Endodermal cell (in vitro differentiated cells): ENCODE results near the gene FGD3. TPM values are rescaled to one million over a fixed set of nuclear protein-coding genes. Genes with fewer than 3 reads are reported as not detected.

Source experiments
- DNase-seq: peaks from one replicate; pipeline ENCODE4 v3.0.0-alpha.2; 2017
- H3K27ac ChIP-seq: 2 replicates; pipeline ENCODE4 v1.5.1; 2013; ENCODE audit warnings: mild to moderate bottlenecking, low read depth, low read length, moderate library complexity
- H3K27me3 ChIP-seq: 2 replicates; pipeline ENCODE4 v1.6.1; 2013; ENCODE audit warnings: mild to moderate bottlenecking, low read length, moderate library complexity; ENCODE audit not compliant: insufficient read depth, control insufficient read depth, poor library complexity, severe bottlenecking
- H3K36me3 ChIP-seq: 2 replicates; pipeline ENCODE4 v1.7.0; 2013; ENCODE audit warnings: mild to moderate bottlenecking, low read length, moderate library complexity; ENCODE audit not compliant: control insufficient read depth, insufficient read depth
- H3K4me1 ChIP-seq: one replicate; pipeline ENCODE4 v1.7.0; 2013; ENCODE audit warnings: low read length; ENCODE audit not compliant: control insufficient read depth, insufficient read depth
- H3K4me3 ChIP-seq: 2 replicates; pipeline ENCODE4 v1.5.1; 2013; ENCODE audit warnings: mild to moderate bottlenecking, low read length, moderate library complexity
- H3K9ac ChIP-seq: 2 replicates; pipeline ENCODE4 v1.6.1; 2013; ENCODE audit warnings: mild to moderate bottlenecking, low read length, moderate library complexity; ENCODE audit not compliant: poor library complexity, severe bottlenecking; ENCODE audit errors: extremely low read depth
- H3K9me3 ChIP-seq: 2 replicates; pipeline ENCODE4 v1.6.1; 2013; ENCODE audit warnings: mild to moderate bottlenecking, low read length, moderate library complexity; ENCODE audit not compliant: control insufficient read depth
- H3K27ac Mint-ChIP-seq: 2 replicates; pipeline ENCODE4 v1.8.0; 2020; ENCODE audit warnings: mixed read lengths
- H3K27me3 Mint-ChIP-seq: 2 replicates; pipeline ENCODE4 v1.8.0; 2021; ENCODE audit warnings: mild to moderate bottlenecking, mixed read lengths; ENCODE audit not compliant: insufficient read depth
- H3K36me3 Mint-ChIP-seq: 2 replicates; pipeline ENCODE4 v1.8.0; 2020; ENCODE audit warnings: low read depth, mixed read lengths
- H3K4me1 Mint-ChIP-seq: 2 replicates; pipeline ENCODE4 v1.8.0; 2020; ENCODE audit warnings: mixed read lengths
- H3K4me3 Mint-ChIP-seq: 2 replicates; pipeline ENCODE4 v1.8.0; 2020; ENCODE audit warnings: mild to moderate bottlenecking, moderate library complexity, mixed read lengths
- H3K9me3 Mint-ChIP-seq: 2 replicates; pipeline ENCODE4 v1.8.0; 2020; ENCODE audit warnings: mild to moderate bottlenecking, mixed read lengths
- WGBS, 2 experiments: methylation state at CpG; one replicate each; pipeline versions ENCODE4 v1.1.5 to v1.1.7; 2013; ENCODE audit warnings: missing lambda C conversion rate in 2 of 2, mixed read lengths in 1 of 2; ENCODE audit not compliant: insufficient coverage in 1 of 2, insufficient read length in 1 of 2; 5-methylcytosine and 5-hydroxymethylcytosine counted together
- total RNA-seq, 2 donors: library from RNA; stranded (reverse); fragmentation: NEBNext Ultra II Directional in 1 of 2; extraction: Animal tissue kit (Norgen Biotek cat#: 25700) in 1 of 2; gene quantifications; 2 replicates in 1 of 2; 3 replicates in 1 of 2; pipeline ENCODE4 v1.2.1, GENCODE V29; 2021
- TF ChIP-seq, protein P1 (sequence below): fragments of 200-600 bp; sonication (generic); conservative IDR thresholded peaks from 2 replicates; pipeline ENCODE4 v1.5.0; 2021; ENCODE audit warnings: antibody characterized with exemption, mild to moderate bottlenecking

The FGD3 gene
- total RNA-seq, 2 donors from 2014 or later, result 1.4 to 1.9 TPM

DNA sequence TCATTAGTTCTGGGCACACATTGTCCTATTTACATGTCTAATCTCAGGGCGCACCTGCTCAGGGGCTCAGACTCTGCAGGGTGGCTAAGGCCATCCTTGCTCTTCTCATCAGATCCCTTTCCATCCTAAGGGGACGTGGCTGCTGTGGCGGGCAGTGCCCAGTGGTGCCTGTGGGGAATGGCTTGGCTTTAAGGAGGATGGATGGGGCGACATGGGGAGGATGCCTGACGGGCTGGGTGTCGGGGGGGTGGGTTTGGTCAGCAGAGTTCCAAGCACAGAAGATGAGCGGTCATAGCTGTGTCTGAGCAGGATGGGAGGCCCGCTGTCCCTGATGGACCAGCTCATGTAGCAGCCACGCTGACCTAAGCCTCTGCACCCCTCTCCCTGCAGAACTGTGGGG lies 70.3 kb downstream of the FGD3 start:
- no peak overlapping the region for H3K9ac ChIP-seq
- H3K4me3 Mint-ChIP-seq, result no peak overlapping the region
- no peaks in the 10 kb centered on the region for H3K9me3 ChIP-seq
- no peak for DNase-seq
- TF ChIP-seq, protein P1, sequence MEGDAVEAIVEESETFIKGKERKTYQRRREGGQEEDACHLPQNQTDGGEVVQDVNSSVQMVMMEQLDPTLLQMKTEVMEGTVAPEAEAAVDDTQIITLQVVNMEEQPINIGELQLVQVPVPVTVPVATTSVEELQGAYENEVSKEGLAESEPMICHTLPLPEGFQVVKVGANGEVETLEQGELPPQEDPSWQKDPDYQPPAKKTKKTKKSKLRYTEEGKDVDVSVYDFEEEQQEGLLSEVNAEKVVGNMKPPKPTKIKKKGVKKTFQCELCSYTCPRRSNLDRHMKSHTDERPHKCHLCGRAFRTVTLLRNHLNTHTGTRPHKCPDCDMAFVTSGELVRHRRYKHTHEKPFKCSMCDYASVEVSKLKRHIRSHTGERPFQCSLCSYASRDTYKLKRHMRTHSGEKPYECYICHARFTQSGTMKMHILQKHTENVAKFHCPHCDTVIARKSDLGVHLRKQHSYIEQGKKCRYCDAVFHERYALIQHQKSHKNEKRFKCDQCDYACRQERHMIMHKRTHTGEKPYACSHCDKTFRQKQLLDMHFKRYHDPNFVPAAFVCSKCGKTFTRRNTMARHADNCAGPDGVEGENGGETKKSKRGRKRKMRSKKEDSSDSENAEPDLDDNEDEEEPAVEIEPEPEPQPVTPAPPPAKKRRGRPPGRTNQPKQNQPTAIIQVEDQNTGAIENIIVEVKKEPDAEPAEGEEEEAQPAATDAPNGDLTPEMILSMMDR, result no peak
- no peaks in the 10 kb centered on the region for H3K4me1 ChIP-seq
- no peaks in the 10 kb centered on the region for H3K36me3 Mint-ChIP-seq
- no peaks in the 10 kb centered on the region for H3K27me3 Mint-ChIP-seq
- no peaks in the 10 kb centered on the region for H3K27me3 ChIP-seq
- peaks cover 8% of the 10 kb centered on the region for H3K4me1 Mint-ChIP-seq
- no peaks in the 10 kb centered on the region for H3K9me3 Mint-ChIP-seq
- 89 to 93% methylated on average over 6 to 8 of the region's 9 CpGs for WGBS, 2 experiments
- H3K27ac ChIP-seq, result no peak overlapping the region
- no peak overlapping the region for H3K27ac Mint-ChIP-seq
- H3K4me3 ChIP-seq, result no peak overlapping the region
- no peaks in the 10 kb centered on the region for H3K36me3 ChIP-seq

- Histone ChIP-seq H3K9ac (no peak overlapping the region), H3K36me3 (no peaks in the 10 kb centered on the region), H3K27ac (no peak overlapping the region), H3K27me3 (no peaks in the 10 kb centered on the region), H3K4me3 (no peak overlapping the region), H3K4me1 (no peaks in the 10 kb centered on the region), H3K9me3 (no peaks in the 10 kb centered on the region)
- no peaks in the 10 kb centered on the region for H3K27me3 Mint-ChIP-seq
- WGBS, 2 experiments, result 95% methylated on average over 7 to 11 of the region's 11 CpGs
- H3K4me1 Mint-ChIP-seq, result peaks cover 8% of the 10 kb centered on the region
- H3K4me3 Mint-ChIP-seq, result no peak overlapping the region
- DNase-seq, result no peak
- TF ChIP-seq, protein P1, result no peak
- no peak overlapping the region for H3K27ac Mint-ChIP-seq
- H3K9me3 Mint-ChIP-seq, result no peaks in the 10 kb centered on the region
- H3K36me3 Mint-ChIP-seq, result no peaks in the 10 kb centered on the region
Measured at GRCh38 chr9:93020151-93020550, 72.8 kb downstream of the FGD3 start.

DNA sequence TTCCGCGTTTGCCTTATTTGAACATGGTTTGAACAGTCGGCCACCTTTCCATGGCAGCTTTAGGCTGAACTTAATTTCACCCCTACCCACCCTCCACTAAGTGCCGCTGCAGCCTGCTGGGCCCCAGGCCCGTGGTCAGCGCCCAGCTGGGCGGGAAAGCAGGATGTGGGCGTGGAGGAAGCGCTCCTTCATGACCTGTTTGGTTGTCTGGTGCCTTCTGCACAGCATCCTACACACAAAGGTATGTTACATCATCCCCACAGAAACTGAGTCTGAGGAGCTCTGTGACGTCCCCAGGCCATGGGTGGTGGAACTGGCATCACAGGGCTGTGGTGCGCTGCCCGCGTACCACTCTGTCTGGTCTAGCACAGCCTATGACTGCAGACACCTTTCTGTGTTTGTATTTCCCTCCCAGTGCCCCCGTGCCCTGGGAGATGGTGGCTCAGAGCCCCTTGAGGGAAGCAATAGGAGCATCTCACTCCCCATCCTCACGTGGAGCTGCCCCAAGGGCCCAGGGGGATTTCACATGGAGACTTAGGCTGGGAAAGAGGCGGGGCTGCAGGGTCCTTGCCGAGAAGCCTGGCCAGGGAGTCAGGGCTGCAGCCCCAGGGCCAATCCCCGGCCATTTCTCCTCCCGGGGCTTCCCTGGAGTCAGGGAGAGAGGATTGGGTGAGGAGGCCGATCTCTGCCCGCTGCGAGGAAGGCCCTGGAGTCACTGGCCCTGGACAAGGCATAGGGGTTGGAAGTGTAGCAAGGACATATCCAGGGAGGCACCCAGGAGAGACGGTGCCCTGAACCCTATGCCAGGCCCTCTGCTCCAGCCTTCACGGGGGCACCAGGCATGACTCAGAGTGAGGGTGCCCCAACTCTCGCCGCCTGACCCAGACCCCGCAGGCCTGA lies 73.7 kb downstream of the FGD3 start:
- Histone ChIP-seq H3K9me3 (no peaks in the 10 kb centered on the region), H3K27me3 (no peaks in the 10 kb centered on the region), H3K27ac (no peak overlapping the region), H3K36me3 (no peaks in the 10 kb centered on the region), H3K4me1 (no peaks in the 10 kb centered on the region), H3K4me3 (no peak overlapping the region), H3K9ac (no peak overlapping the region)
- H3K36me3 Mint-ChIP-seq, result no peaks in the 10 kb centered on the region
- TF ChIP-seq, protein P1, result no peak
- no peaks in the 10 kb centered on the region for H3K27me3 Mint-ChIP-seq
- no peak overlapping the region for H3K27ac Mint-ChIP-seq
- 71 to 82% methylated on average over 6 to 26 of the region's 27 CpGs for WGBS, 2 experiments
- DNase-seq, result no peak
- H3K9me3 Mint-ChIP-seq, result no peaks in the 10 kb centered on the region
- H3K4me1 Mint-ChIP-seq, result peaks cover 8% of the 10 kb centered on the region
- no peak overlapping the region for H3K4me3 Mint-ChIP-seq
